Thymus (tissue), 11 donors: ENCODE results near the gene TIE1. TPM values are rescaled to one million over a fixed set of nuclear protein-coding genes. Genes with fewer than 3 reads are reported as not detected.

Experiments
- DNase-seq, 9 donors: peaks; one replicate each; pipeline ENCODE4 v3.0.0-alpha.2; 2013; ENCODE audit warnings: low spot score in 9 of 9, low read depth in 6 of 9, missing footprints in 1 of 9
- H3K27ac ChIP-seq, 2 donors: one replicate each; pipeline ENCODE4 v1.5.1; 2013; ENCODE audit warnings: control low read depth in 1 of 2, low read depth in 1 of 2, low read length in 1 of 2, mild to moderate bottlenecking in 1 of 2, moderate library complexity in 1 of 2
- H3K27me3 ChIP-seq, 2 donors: one replicate each; pipeline ENCODE4 v1.5.1; 2013; ENCODE audit warnings: low read length in 1 of 2; ENCODE audit not compliant: control insufficient read depth in 2 of 2, insufficient read depth in 1 of 2
- H3K36me3 ChIP-seq, 2 donors: one replicate each; pipeline ENCODE4 v1.5.1; 2013; ENCODE audit warnings: low read length in 1 of 2, mild to moderate bottlenecking in 1 of 2, moderate library complexity in 1 of 2; ENCODE audit not compliant: control insufficient read depth in 2 of 2, insufficient read depth in 2 of 2
- H3K4me1 ChIP-seq, 2 donors: one replicate each; pipeline ENCODE4 v1.5.1; 2013; ENCODE audit warnings: low read length in 2 of 2; ENCODE audit not compliant: control insufficient read depth in 2 of 2, insufficient read depth in 2 of 2
- H3K4me3 ChIP-seq, 2 donors: one replicate each; pipeline ENCODE4 v1.5.1; 2013; ENCODE audit warnings: low read length in 2 of 2, control low read depth in 1 of 2, mild to moderate bottlenecking in 1 of 2
- H3K9me3 ChIP-seq, 2 donors: one replicate each; pipeline ENCODE4 v1.5.1; 2013; ENCODE audit warnings: low read length in 1 of 2, mild to moderate bottlenecking in 1 of 2; ENCODE audit not compliant: control insufficient read depth in 2 of 2, insufficient read depth in 1 of 2
- WGBS: extraction: QIAGEN DNeasy Blood & Tissue Kit; methylation state at CpG from one replicate; pipeline ENCODE4 v1.1.7; 2013; 5-methylcytosine and 5-hydroxymethylcytosine counted together
- polyA plus RNA-seq: library from polyadenylated mRNA; stranded (reverse); fragments of 200-250 nt; gene quantifications from one replicate; pipeline ENCODE4 v1.2.3, GENCODE V29; 2013
- total RNA-seq: library from RNA; stranded (reverse); fragments of 120-200 nt; gene quantifications from one replicate; pipeline ENCODE4 v1.2.4, GENCODE V29; 2013
- donor health status: healthy.

TIE1 gene
- total and polyA plus RNA-seq, 2 donors: 4.8 to 8.3 TPM

DNA sequence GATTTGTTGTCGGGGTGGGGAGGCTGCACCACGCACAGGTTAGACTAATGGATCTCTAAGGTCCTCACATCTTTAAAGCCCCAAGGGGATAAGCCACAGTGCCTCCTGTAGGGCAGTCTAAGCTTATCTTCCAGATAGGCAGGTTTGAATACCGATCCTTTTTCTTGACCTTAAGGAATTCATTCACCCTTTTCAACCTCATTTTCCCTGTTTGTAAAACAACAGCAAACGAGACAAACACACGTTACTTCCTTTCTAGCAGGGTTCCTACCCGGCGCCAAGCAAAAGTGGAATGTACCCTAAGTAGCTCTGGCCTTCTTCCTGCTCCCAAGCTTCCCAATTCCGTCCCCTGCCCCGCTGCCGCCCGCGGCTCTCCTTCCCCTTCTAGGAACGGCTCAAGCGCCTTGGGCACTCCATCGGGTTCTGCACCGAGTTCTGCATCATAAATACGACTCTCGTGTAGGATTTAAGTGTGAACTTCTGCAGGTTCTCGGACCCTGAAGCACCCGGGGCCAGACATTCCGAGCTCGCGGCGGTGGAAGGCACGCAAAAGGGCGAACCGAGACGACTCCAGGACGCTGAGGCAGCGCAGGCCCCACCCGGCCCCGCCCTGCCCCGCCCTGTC is 57.5 kb downstream of the TIE1 start:
- Histone ChIP-seq H3K4me1 (peaks cover 19 to 27% of the 10 kb centered on the region in 2 donors), H3K4me3 (peak overlapping the region; percentile 74 to 88), H3K36me3 (peaks cover 21 to 32% of the 10 kb centered on the region in 2 donors), H3K27me3 (no peaks in the 10 kb centered on the region), H3K27ac (peak overlapping the region; percentile 79 to 95), H3K9me3 (no peaks in the 10 kb centered on the region)
- peak in 2 of 9 donors; percentile 9 to 15 for DNase-seq
- under 1% methylated on average over 33 of the region's 33 CpGs for WGBS

DNA sequence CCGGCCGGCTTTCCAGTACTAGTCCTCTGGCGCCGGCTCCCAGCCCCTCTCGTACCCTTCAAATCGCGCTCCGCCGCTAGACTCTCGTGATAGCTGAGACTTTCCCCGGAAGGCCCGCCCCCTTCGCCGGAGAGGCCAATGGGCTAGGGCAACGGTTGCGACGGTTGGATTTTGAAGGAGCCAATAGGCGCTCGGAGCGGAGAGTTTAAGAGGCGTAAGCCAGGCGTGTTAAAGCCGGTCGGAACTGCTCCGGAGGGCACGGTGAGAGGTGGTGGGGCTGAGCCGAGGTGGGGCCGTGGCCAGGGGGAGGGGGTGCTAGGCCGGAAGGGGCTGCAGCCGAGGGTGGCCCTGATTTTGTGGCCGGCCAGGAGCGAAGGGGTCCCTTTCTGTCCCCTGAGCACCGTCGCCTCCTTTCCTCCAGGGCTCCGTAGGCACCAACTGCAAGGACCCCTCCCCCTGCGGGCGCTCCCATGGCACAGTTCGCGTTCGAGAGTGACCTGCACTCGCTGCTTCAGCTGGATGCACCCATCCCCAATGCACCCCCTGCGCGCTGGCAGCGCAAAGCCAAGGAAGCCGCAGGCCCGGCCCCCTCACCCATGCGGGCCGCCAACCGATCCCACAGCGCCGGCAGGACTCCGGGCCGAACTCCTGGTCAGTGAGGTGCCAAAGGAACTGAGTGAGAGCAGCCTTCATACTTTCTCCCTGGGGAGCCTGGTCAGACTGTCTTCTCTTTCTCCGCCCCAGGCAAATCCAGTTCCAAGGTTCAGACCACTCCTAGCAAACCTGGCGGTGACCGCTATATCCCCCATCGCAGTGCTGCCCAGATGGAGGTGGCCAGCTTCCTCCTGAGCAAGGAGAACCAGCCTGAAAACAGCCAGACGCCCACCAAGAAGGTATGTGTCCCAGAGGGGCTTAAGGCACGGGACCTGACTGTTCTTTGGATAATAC is 58.2 kb downstream of the TIE1 start, which contains the start of gene CDC20:
TSS of gene CDC20 (plus strand) at position 236 of the 948 bp plus-strand sequence. CDS start at position 471, 235 bp downstream.
- peak; percentile 91 to 99 (median 95) for DNase-seq
- Histone ChIP-seq H3K9me3 (no peaks in the 10 kb centered on the region), H3K27me3 (no peaks in the 10 kb centered on the region), H3K4me3 (peak within 1 kb of the TSS; percentile 74 to 88), H3K4me1 (peaks cover 19 to 27% of the 10 kb centered on the region in 2 donors), H3K36me3 (peaks cover 29 to 39% of the 10 kb centered on the region in 2 donors), H3K27ac (peak within 1 kb of the TSS; percentile 79 to 95)
- 5% methylated on average over 59 of the region's 59 CpGs for WGBS

DNA sequence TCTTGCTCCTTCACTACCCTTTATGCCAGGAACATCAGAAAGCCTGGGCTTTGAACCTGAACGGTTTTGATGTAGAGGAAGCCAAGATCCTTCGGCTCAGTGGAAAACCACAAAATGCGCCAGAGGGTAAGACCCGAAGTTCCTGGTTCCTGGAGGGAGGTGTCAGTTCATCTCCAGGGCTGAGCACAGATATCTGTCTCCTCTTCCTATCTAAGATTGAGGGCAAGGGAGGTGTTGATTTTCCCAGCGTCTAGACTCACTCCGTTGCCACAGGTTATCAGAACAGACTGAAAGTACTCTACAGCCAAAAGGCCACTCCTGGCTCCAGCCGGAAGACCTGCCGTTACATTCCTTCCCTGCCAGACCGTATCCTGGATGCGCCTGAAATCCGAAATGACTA is 58.9 kb downstream of the TIE1 start:
- 60% methylated on average over 11 of the region's 11 CpGs for WGBS
- Histone ChIP-seq H3K9me3 (no peaks in the 10 kb centered on the region), H3K27me3 (no peaks in the 10 kb centered on the region), H3K36me3 (peaks cover 35 to 45% of the 10 kb centered on the region in 2 donors), H3K4me1 (peaks cover 19 to 27% of the 10 kb centered on the region in 2 donors), H3K4me3 (peak overlapping the region; percentile 74 to 88), H3K27ac (peak overlapping the region in 1 of 2 donors; percentile 55)
- no peak for DNase-seq

DNA sequence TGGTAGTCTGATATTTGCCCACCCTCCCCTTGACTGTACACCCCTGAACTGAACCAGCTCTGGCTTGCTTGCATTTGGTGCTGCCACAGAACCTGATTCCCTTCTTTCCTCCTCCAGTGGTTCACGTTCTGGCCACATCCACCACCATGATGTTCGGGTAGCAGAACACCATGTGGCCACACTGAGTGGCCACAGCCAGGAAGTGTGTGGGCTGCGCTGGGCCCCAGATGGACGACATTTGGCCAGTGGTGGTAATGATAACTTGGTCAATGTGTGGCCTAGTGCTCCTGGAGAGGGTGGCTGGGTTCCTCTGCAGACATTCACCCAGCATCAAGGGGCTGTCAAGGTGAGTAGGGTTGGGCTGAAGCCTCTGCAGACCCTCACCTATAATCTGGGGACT is 59.8 kb downstream of the TIE1 start:
- WGBS: 93% methylated on average over 4 of the region's 4 CpGs
- Histone ChIP-seq H3K27ac (no peak overlapping the region), H3K36me3 (peaks cover 44 to 53% of the 10 kb centered on the region in 2 donors), H3K4me1 (peaks cover 19 to 27% of the 10 kb centered on the region in 2 donors), H3K27me3 (no peaks in the 10 kb centered on the region), H3K9me3 (no peaks in the 10 kb centered on the region), H3K4me3 (peak overlapping the region; percentile 28 to 74)
- no peak for DNase-seq

DNA sequence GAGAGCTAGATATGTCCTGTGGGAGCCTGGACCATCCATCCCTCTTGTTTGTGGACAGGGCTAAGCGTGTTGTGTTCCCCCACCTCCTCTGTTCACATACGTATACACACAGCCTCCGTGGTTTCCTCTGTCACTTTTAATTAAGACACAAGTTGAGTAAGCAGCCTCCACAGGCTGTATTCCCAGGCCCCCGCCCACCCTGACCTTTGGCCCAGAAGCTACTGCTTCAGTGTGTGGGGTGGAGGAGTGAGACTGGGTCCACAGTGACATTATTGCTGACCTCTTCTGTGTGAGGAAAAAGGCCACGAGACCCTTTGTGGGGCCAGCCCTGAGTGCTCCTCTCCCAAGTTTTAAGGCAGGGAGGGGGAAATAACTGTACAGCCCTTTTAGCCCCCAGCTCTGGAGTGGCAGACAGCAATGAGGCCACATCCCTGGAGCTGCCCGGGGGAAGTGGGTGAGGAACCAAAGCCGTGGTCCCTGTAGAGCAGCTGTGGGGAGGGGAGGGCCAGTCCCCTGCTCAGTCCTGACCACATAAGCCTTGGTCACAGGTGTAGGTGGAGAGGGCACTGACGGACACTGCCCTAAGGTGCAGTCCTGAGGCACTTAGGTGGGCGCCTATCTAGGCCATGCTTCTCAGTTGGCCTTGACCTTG is 62.6 kb downstream of the TIE1 start:
- Histone ChIP-seq H3K27ac (no peak overlapping the region), H3K9me3 (peaks cover 0 to 6% of the 10 kb centered on the region in 2 donors), H3K36me3 (peaks cover 44 to 53% of the 10 kb centered on the region in 2 donors), H3K27me3 (no peaks in the 10 kb centered on the region), H3K4me1 (peaks cover 19 to 41% of the 10 kb centered on the region in 2 donors), H3K4me3 (no peak overlapping the region)
- 94% methylated on average over 9 of the region's 9 CpGs for WGBS
- no peak for DNase-seq

DNA sequence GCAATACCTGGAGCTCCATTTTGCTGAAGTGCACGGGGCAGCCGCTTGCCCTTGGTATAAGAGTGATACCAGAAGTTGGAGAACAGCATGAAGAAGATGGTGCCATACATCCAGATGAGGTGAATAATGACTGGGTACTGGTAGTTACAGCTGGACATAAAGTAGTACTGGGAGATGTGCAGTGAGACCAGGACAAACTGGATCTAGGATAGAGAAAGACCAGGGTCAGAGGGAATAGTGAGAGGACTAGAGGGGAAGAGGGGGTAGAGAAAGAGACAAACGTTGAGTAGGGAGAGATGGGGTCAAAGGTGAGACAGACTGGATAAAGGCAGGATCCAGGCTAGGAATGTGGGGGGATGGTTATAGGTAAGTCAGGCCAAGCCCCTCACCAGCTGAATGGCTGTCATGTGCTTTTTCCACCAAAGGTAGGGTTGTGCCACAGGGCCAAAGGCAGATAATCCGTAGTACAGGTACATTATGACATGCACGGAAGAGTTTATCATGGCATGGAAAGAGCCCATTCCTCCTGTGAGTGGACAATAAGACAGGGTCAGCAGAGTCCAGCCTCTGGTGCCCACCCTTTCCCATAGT is 63.2 kb downstream of the TIE1 start:
- H3K4me1 ChIP-seq: peaks cover 23 to 46% of the 10 kb centered on the region in 2 donors
- no peak overlapping the region for H3K4me3 ChIP-seq
- 94% methylated on average over 5 of the region's 5 CpGs for WGBS
- H3K36me3 ChIP-seq: peaks cover 44 to 53% of the 10 kb centered on the region in 2 donors
- H3K27me3 ChIP-seq: no peaks in the 10 kb centered on the region
- H3K9me3 ChIP-seq: peaks cover 0 to 6% of the 10 kb centered on the region in 2 donors
- no peak for DNase-seq
- no peak overlapping the region for H3K27ac ChIP-seq

DNA sequence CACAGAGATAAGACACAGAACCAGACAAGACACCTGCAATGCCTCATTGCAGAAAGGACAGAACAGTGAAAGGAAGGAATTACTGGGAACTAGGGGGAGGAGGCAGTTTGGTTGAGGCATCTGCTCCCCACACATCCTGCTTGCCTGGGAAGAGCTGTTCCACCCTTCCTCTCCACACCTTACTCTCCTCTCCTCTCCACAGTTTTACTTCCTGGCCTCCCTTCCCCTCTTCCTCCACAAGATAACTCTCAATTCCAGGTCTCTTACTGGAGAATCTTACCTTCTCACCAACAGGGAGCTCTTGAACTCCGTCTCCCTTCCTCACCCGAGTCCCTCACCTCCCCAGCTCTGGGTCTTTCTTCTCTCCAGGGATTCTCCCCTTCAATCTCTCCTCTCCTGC is 64.9 kb downstream of the TIE1 start:
- WGBS: 96% methylated on average over 2 of the region's 2 CpGs
- peaks cover 0 to 6% of the 10 kb centered on the region in 2 donors for H3K9me3 ChIP-seq
- no peak for DNase-seq
- no peaks in the 10 kb centered on the region for H3K27me3 ChIP-seq
- H3K4me1 ChIP-seq: peaks cover 11 to 30% of the 10 kb centered on the region in 2 donors
- peaks cover 39 to 45% of the 10 kb centered on the region in 2 donors for H3K36me3 ChIP-seq
- no peak overlapping the region for H3K4me3 ChIP-seq
- no peak overlapping the region for H3K27ac ChIP-seq

DNA sequence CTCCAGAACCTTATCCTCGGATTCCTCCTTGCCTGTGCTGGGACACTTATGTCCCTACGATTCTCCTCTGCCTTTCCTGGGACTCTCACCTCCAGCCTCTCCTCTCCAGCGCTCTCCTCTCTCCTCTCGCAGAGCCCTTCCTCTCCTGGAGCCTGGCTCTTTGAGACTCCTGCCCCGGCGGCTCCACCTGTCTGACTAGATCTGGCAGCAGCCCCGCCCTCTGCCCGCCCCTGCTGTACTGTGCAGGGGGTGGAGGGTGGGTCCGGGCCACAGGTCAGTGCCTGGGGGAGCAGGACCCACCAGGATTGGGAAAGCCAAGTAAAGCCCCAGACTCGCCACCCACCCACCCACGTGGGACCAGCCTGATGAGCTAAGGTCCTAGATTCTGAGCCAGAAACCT is 65.4 kb downstream of the TIE1 start:
- WGBS: 91% methylated on average over 11 of the region's 11 CpGs
- no peak for DNase-seq
- peaks cover 35 to 40% of the 10 kb centered on the region in 2 donors for H3K36me3 ChIP-seq
- peaks cover 0 to 6% of the 10 kb centered on the region in 2 donors for H3K9me3 ChIP-seq
- peaks cover 11 to 25% of the 10 kb centered on the region in 2 donors for H3K4me1 ChIP-seq
- no peaks in the 10 kb centered on the region for H3K27me3 ChIP-seq
- H3K27ac ChIP-seq: no peak overlapping the region
- peak overlapping the region in 1 of 2 donors; percentile 74 for H3K4me3 ChIP-seq
